Measurements from ENCODE around the gene MCIDAS. TPM values are rescaled to one million over a fixed set of nuclear protein-coding genes. Genes with fewer than 3 reads are reported as not detected.

Gene MCIDAS
- total RNA-seq (2022; extraction: Qiagen RNA extraction), result 1.6 to 2.6 TPM (median 2.1 TPM) in 5 replicates

DNA sequence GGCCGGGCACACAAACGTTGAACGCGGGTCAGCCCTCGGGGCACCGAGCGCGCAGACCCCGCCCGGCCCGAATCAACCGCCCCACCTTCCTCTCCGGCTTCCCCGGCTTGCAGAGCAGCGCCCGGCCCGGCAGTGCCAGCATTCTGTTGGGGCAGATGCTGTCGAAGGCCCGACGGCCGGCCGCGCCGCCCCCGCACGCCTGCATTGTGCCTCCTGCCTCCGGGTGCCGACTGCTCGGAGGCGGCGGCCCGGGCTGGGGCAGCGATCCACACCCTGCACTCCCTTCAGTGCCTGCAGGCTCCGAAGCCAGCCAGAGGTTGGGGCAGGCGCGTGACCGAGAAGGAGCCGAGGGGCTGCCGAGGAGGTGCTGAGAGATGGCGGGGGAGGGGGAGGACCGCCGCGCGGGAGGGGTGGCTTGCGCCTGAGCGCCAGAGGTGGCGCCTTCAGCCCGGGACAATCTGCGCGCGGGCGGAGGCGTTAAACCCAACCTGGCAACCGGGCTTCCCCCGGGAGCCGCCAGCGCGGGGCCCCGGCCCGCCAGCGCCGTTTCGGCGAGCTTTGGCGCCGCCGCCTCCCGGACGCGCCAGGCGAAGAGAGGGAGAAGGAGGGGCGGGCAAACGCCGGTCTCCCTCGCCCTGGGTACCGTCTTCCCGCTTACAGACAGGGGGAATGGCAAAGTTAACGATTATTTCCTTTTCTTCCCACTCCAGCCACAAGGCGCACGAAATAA lies at the start of gene MCIDAS:
Gene MCIDAS (minus strand): TSS at position 382 of the 730 bp plus-strand sequence. CDS start 177 bp downstream, at position 205.

DNA sequence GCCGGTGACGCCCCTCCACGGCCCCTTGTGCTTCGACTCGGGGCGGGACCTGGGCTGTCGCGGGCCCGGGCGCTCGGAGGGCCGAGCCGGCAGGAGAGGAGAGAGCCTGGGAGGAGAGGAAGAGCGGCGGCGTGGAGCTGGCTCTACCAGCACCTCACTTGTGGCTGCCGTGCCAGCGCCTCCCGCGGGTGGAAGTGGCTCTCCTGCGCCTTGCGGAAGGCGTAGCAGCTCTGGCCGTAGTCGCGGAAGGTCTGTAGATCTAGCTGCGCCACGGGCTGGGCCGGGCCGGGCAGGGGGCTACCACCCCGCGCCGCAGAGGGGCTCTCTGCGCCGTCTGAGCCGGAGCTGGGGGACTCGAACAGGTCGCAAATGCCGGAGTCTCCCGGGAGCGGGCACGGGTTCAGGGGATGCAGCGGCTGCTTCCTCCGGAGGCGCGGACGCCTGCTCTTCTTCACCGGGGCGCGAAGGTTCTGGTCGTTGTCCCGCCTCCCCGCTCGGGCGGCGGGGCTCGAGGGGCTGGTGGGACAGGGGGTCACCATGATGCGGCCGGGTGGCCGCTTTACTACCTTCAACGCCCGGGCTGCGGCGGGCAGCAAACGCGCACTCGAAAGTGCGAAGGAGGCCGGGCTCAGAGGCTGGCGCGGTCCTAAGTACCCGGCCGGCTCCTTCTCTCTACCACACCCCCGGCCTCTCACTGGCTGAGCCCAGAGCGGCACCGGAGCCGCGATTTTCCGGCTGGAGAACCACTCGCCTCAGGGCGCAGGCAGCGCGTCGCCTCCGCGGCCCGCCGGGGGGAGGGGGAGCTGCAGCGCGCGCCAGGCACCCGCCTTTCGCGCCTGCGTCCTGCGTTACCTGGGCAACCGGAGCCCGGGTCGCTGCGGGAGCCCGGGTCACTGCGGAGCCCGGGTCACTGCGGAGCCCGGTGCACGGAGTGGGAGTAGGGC lies 6.1 kb upstream of the MCIDAS start, which contains the start of gene CCNO:
Gene CCNO (minus strand): TSS at position 624 of the 944 bp plus-strand sequence. CDS start 85 bp downstream, at position 539.

GRCh38 chr5:55172937-55173686 lies 54.0 kb downstream of the MCIDAS start, which contains the start of gene CDC20B:
Gene CDC20B, minus strand, starts transcription at chr5:55173177. Its CDS starts 177 bp downstream, at chr5:55173000.

Other genes with a start within 250 kb of the MCIDAS start
- 0.06 TPM in 1 of 5 replicates, not detected in the others for gene ESM1, start 241.7 kb downstream of the MCIDAS start, total RNA-seq (2022; extraction: Qiagen RNA extraction)
- gene GZMK, start 203.1 kb downstream of the MCIDAS start, total RNA-seq (2022; extraction: Qiagen RNA extraction), result not detected in 5 replicates
- not detected in 5 replicates for gene GZMA, start 124.7 kb downstream of the MCIDAS start, total RNA-seq (2022; extraction: Qiagen RNA extraction)
- gene GPX8, start 67.1 kb downstream of the MCIDAS start, total RNA-seq (2022; extraction: Qiagen RNA extraction), result 36.3 to 49.8 TPM (median 38.0 TPM) in 5 replicates
- 0.07 to 0.11 TPM (median 0.09 TPM) in 5 replicates for gene CDC20B, start 54.1 kb downstream of the MCIDAS start, total RNA-seq (2022; extraction: Qiagen RNA extraction)
- gene CCNO, start 6.3 kb upstream of the MCIDAS start, total RNA-seq (2022; extraction: Qiagen RNA extraction), result 5.2 to 9.9 TPM (median 9.5 TPM) in 5 replicates
- gene DHX29, start 80.4 kb upstream of the MCIDAS start, total RNA-seq (2022; extraction: Qiagen RNA extraction), result 21.5 to 26.5 TPM (median 23.3 TPM) in 5 replicates
- 28.8 to 63.2 TPM (median 36.2 TPM) in 5 replicates for gene MTREX, start 80.7 kb upstream of the MCIDAS start, total RNA-seq (2022; extraction: Qiagen RNA extraction)